Measurements from ENCODE around the gene TMEM171.

DNA sequence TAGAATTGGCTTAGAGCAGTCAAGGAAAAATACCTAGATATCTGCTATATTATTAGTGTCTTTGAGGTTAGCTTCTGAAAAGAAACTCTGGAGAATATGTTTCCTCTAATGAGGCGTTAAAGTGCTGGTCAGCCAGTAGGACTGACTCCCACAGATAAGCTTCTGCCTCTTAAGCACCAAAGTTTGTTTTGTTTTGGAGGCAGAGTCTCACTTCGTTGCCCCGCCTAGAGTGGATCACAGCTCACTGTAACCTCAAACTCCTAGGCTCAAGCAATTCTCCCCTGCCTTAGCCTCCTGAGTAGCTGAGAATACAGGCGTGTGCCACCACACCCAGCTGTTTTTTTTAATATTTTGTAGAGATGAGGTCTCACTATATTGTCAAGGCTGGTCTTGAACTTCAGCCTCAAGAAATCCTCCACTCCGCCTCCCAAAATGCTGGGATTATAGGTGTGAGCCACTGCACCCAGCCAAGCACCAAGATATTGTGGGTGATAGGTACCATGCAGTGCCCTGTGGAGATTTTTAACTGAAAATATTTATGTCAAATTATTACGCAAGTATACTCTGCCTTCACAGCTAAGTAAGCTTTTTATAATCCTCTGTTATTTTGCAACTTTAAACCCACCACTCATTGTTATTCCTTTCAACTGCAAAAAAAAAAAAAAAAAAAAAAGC is 24.7 kb upstream of the TMEM171 start:
- TF ChIP-seq, protein P1, sequence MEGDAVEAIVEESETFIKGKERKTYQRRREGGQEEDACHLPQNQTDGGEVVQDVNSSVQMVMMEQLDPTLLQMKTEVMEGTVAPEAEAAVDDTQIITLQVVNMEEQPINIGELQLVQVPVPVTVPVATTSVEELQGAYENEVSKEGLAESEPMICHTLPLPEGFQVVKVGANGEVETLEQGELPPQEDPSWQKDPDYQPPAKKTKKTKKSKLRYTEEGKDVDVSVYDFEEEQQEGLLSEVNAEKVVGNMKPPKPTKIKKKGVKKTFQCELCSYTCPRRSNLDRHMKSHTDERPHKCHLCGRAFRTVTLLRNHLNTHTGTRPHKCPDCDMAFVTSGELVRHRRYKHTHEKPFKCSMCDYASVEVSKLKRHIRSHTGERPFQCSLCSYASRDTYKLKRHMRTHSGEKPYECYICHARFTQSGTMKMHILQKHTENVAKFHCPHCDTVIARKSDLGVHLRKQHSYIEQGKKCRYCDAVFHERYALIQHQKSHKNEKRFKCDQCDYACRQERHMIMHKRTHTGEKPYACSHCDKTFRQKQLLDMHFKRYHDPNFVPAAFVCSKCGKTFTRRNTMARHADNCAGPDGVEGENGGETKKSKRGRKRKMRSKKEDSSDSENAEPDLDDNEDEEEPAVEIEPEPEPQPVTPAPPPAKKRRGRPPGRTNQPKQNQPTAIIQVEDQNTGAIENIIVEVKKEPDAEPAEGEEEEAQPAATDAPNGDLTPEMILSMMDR (IDR thresholded peaks at IDR 0.05) = no peak
- TF ChIP-seq, protein P2, sequence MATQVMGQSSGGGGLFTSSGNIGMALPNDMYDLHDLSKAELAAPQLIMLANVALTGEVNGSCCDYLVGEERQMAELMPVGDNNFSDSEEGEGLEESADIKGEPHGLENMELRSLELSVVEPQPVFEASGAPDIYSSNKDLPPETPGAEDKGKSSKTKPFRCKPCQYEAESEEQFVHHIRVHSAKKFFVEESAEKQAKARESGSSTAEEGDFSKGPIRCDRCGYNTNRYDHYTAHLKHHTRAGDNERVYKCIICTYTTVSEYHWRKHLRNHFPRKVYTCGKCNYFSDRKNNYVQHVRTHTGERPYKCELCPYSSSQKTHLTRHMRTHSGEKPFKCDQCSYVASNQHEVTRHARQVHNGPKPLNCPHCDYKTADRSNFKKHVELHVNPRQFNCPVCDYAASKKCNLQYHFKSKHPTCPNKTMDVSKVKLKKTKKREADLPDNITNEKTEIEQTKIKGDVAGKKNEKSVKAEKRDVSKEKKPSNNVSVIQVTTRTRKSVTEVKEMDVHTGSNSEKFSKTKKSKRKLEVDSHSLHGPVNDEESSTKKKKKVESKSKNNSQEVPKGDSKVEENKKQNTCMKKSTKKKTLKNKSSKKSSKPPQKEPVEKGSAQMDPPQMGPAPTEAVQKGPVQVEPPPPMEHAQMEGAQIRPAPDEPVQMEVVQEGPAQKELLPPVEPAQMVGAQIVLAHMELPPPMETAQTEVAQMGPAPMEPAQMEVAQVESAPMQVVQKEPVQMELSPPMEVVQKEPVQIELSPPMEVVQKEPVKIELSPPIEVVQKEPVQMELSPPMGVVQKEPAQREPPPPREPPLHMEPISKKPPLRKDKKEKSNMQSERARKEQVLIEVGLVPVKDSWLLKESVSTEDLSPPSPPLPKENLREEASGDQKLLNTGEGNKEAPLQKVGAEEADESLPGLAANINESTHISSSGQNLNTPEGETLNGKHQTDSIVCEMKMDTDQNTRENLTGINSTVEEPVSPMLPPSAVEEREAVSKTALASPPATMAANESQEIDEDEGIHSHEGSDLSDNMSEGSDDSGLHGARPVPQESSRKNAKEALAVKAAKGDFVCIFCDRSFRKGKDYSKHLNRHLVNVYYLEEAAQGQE (IDR thresholded peaks at IDR 0.05; ENCODE audit: insufficient read depth in 1 of 2, low read depth in 2 of 2, low read length in 1 of 2) = no peak
- TF ChIP-seq POLR2AphosphoS5 (IDR thresholded peaks at IDR 0.05; ENCODE audit: low read depth, low read length) (no peak), SIN3A (IDR thresholded peaks at IDR 0.05; ENCODE audit: borderline replicate concordance, insufficient read depth, low read depth, low read length) (no peak)
